Activated CD8-positive, alpha-beta T cell treated with anti-CD3 and anti-CD28 coated beads for 36 hours (primary cell): ENCODE results near the gene PLEKHA1. TPM values are rescaled to one million over a fixed set of nuclear protein-coding genes. Genes with fewer than 3 reads are reported as not detected.

Experiments
- ATAC-seq: fragments of 200-7000 bp; cut with Tn5 transposase; one replicate; pipeline ENCODE4 v1.10.0; 2021; ENCODE audit warnings: mild to moderate bottlenecking, moderate library complexity
- CTCF ChIA-PET: fragments of 350-600 bp; sonication (Branson Sonifier 250); formaldehyde crosslinking; loops from one replicate; lab custom pipeline; 2021; ENCODE audit warnings: antibody characterized with exemption; lab: Charles Lee
- POLR2A ChIA-PET: fragments of 350-600 bp; sonication (Branson Sonifier 250); formaldehyde crosslinking; loops from one replicate; lab custom pipeline; 2021; ENCODE audit warnings: antibody characterized with exemption; lab: Charles Lee
- DNase-seq: peaks from one replicate; pipeline ENCODE4 v3.0.0-alpha.2; 2020
- H3K27ac Mint-ChIP-seq: one replicate; pipeline ENCODE4 v1.8.0; 2021; ENCODE audit warnings: mild to moderate bottlenecking, mixed read lengths
- H3K27me3 Mint-ChIP-seq: one replicate; pipeline ENCODE4 v1.8.0; 2021; ENCODE audit warnings: mixed read lengths
- H3K36me3 Mint-ChIP-seq: one replicate; pipeline ENCODE4 v1.8.0; 2021; ENCODE audit warnings: low read depth, mixed read lengths
- H3K4me1 Mint-ChIP-seq: one replicate; pipeline ENCODE4 v1.8.0; 2021; ENCODE audit warnings: low read depth, mixed read lengths
- H3K4me3 Mint-ChIP-seq: one replicate; pipeline ENCODE4 v1.8.0; 2021; ENCODE audit warnings: mild to moderate bottlenecking, moderate library complexity, mixed read lengths
- H3K9me3 Mint-ChIP-seq: one replicate; pipeline ENCODE4 v1.8.0; 2021; ENCODE audit warnings: mixed read lengths
- CTCF ChIP-seq: fragments of 200-600 bp; IDR thresholded peaks from one replicate; pipeline ENCODE4 v1.8.0; 2022; ENCODE audit warnings: antibody characterized with exemption, mild to moderate bottlenecking
- intact Hi-C: fragments of 100-400 bp; cut with micrococcal nuclease; formaldehyde crosslinking; loops from one replicate; pipeline ENCODE4 v1.10.0; 2022
- total RNA-seq, 2 experiments: library from RNA; stranded (reverse); gene quantifications; one replicate each; pipeline ENCODE4 v1.2.3, GENCODE V29; 2021

PLEKHA1 gene
- total RNA-seq, 2 experiments from 2014 or later: 17.0 to 17.4 TPM

DNA sequence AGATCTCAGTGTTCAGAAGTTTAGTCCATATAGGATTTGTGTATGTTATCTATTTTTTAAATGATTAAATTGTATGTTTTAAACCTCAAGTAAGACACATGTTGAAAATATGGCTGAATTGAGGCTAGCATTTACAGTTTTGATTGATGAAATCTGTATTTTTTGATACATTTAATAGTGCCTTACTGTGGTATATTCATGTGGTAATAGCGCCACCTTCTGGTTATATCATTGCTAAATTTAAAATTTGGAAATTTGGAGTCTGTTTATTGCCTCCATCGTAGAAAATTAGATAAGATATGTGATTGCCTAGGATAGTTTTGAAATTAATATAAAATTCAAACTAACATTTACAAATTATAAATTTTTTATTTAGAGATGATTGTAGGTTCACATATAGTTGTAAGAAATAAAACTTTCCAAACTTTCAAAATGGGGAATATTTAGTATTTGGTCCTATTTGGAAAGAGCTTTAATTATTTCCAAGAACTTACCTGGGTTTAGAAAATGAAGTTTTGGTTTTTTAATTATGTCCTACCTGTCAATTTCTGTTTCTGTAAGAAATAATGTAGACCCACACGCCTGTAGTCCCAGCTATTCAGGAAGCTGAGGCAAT is 60.8 kb downstream of the PLEKHA1 start:
- POLR2A ChIA-PET: interaction anchor here (2.1 kb wide), 1 partner anchor 12 kb away, joined by 8 read pairs; no protein-coding TSS in a partner anchor
- no peaks in the 10 kb centered on the region for H3K27me3 Mint-ChIP-seq
- ATAC-seq: no peak
- intact Hi-C loops: loop anchor here (1.0 to 2.0 kb wide), 2 partner anchors 93 to 137 kb away; no protein-coding TSS in a partner anchor
- CTCF ChIA-PET: interaction anchor here (0.7 to 4.7 kb wide), 56 partner anchors 9 to 167 kb away, joined by 3 to 132 read pairs (median 5); partner anchors contain the start of gene PLEKHA1
- no peak overlapping the region for H3K27ac Mint-ChIP-seq
- TF ChIP-seq CTCF: peak; percentile 92
- H3K4me3 Mint-ChIP-seq: no peak overlapping the region
- H3K9me3 Mint-ChIP-seq: peaks cover 2% of the 10 kb centered on the region
- H3K36me3 Mint-ChIP-seq: peaks cover 3% of the 10 kb centered on the region
- no peaks in the 10 kb centered on the region for H3K4me1 Mint-ChIP-seq
- DNase-seq: no peak

DNA sequence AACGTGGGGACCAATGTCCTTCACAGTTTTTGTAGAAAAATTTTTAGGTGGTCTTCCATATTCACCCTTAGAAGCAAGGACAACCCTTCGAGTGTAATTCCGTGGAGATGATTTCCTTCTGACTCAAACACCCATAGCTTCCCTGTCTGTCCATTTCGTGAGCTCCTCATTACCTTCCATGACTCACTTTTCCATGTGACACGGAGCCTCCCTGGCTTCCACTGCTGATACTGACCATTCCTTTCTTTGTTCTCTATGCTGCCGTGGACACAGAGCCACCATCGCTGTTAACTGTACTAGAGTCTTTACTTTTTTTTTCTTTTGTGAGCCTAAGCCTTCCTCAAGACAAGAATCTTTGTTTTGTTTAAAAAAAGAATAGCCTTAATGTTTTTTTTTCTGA is 67.5 kb downstream of the PLEKHA1 start:
- ChIA-PET CTCF (interaction anchor here (2.0 to 2.1 kb wide), 2 partner anchors 124 to 143 kb away, joined by 7 to 11 read pairs; no protein-coding TSS in a partner anchor), POLR2A (interaction anchor here (1.1 kb wide), 1 partner anchor 23 kb away, joined by 4 read pairs; no protein-coding TSS in a partner anchor)
- no peak for ATAC-seq
- Mint-ChIP-seq H3K4me1 (no peaks in the 10 kb centered on the region), H3K36me3 (no peaks in the 10 kb centered on the region), H3K27ac (no peak overlapping the region), H3K9me3 (peaks cover 3% of the 10 kb centered on the region), H3K4me3 (no peak overlapping the region), H3K27me3 (peaks cover 2% of the 10 kb centered on the region)
- intact Hi-C loops: no loop called here
- TF ChIP-seq CTCF: no peak
- no peak for DNase-seq

GRCh38 chr10:122445469-122445868 is 71.0 kb downstream of the PLEKHA1 start:
- H3K4me1 Mint-ChIP-seq: no peaks in the 10 kb centered on the region
- intact Hi-C loops: no loop called here
- DNase-seq: no peak
- no peaks in the 10 kb centered on the region for H3K9me3 Mint-ChIP-seq
- no peak for TF ChIP-seq CTCF
- no peak overlapping the region for H3K27ac Mint-ChIP-seq
- peaks cover 3% of the 10 kb centered on the region for H3K27me3 Mint-ChIP-seq
- no peak for ATAC-seq
- CTCF ChIA-PET: interaction anchor here (1.1 to 2.3 kb wide), 2 partner anchors 11 to 102 kb away, joined by 3 to 6 read pairs; no protein-coding TSS in a partner anchor
- H3K4me3 Mint-ChIP-seq: no peak overlapping the region
- POLR2A ChIA-PET: no interaction called here
- H3K36me3 Mint-ChIP-seq: no peaks in the 10 kb centered on the region

DNA sequence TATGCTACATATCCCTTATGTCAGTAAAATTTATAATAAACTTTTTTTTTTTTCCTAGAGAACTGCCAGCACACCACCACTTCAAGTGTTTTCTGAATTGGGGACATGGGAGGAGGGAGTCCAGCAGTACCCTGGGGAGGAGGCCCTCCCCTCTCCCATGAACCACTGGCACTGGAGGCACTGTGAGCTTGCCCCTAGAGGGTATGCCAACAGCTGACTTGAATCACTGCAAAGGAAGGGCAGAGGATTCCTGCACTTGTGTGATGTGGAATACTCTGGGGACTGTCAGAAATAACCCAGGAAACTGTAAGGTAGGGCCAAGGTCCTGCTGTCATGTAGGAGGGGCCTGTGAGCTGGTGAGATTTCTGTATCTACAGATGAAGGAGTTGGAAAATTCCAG is 71.4 kb downstream of the PLEKHA1 start:
- H3K4me1 Mint-ChIP-seq: no peaks in the 10 kb centered on the region
- TF ChIP-seq CTCF: no peak
- H3K4me3 Mint-ChIP-seq: no peak overlapping the region
- H3K27me3 Mint-ChIP-seq: peaks cover 3% of the 10 kb centered on the region
- ATAC-seq (no peak), DNase-seq (no peak)
- no peak overlapping the region for H3K27ac Mint-ChIP-seq
- POLR2A ChIA-PET: no interaction called here
- intact Hi-C loops: no loop called here
- no peaks in the 10 kb centered on the region for H3K9me3 Mint-ChIP-seq
- CTCF ChIA-PET: interaction anchor here (0.6 to 1.1 kb wide), 2 partner anchors 8 to 11 kb away, joined by 3 read pairs; no protein-coding TSS in a partner anchor
- H3K36me3 Mint-ChIP-seq: no peaks in the 10 kb centered on the region
